OCI-LY1 (cell line): Measurements from ENCODE around the gene GNA12.
"Not testable (repeated sequence)": the region's sequence is repeated elsewhere in the genome, so short reads cannot be mapped to it uniquely, and the experiment has no call there.

Experiments
- H2AFZ ChIP-seq: fragments of 200-600 bp; sonication (generic), shearing (Covaris generic); 2 replicates; pipeline ENCODE4 v1.6.0; 2014; ENCODE audit warnings: antibody characterized with exemption, mild to moderate bottlenecking, low read length
- H3F3A ChIP-seq: fragments of 200-600 bp; sonication (generic), shearing (Covaris generic); 2 replicates; pipeline ENCODE4 v1.6.0; 2014; ENCODE audit warnings: mild to moderate bottlenecking, antibody characterized with exemption, low read length, moderate library complexity; ENCODE audit not compliant: insufficient read depth
- H3K27ac ChIP-seq: fragments of 200-600 bp; sonication (generic); 2 replicates; pipeline ENCODE4 v1.5.1; 2014; ENCODE audit warnings: low read length, mixed run types, mild to moderate bottlenecking, low read depth; ENCODE audit not compliant: poor library complexity, severe bottlenecking
- H3K27me3 ChIP-seq: fragments of 200-600 bp; sonication (generic); 2 replicates; pipeline ENCODE4 v1.6.0; 2014; ENCODE audit warnings: antibody characterized with exemption, mild to moderate bottlenecking, low read length, moderate library complexity; ENCODE audit not compliant: insufficient read depth
- H3K36me3 ChIP-seq: fragments of 200-600 bp; sonication (generic); 2 replicates; pipeline ENCODE4 v1.6.1; 2014; ENCODE audit warnings: mild to moderate bottlenecking, antibody characterized with exemption, low read length, moderate library complexity, mixed read lengths; ENCODE audit not compliant: insufficient read depth
- H3K4me1 ChIP-seq: fragments of 200-600 bp; sonication (generic); 2 replicates; pipeline ENCODE4 v1.5.1; 2014; ENCODE audit warnings: mild to moderate bottlenecking, low read length, moderate library complexity; ENCODE audit not compliant: insufficient read depth, severe bottlenecking
- H3K4me2 ChIP-seq: fragments of 200-600 bp; sonication (generic), shearing (Covaris generic); 2 replicates; pipeline ENCODE4 v1.6.1; 2014; ENCODE audit warnings: low read length
- H3K4me3 ChIP-seq: fragments of 200-600 bp; sonication (generic); 2 replicates; pipeline ENCODE4 v1.5.1; 2014; ENCODE audit warnings: low read length, low read depth, mild to moderate bottlenecking, mixed read lengths; ENCODE audit not compliant: poor library complexity, severe bottlenecking
- H3K79me2 ChIP-seq: fragments of 200-600 bp; shearing (Covaris generic); 2 replicates; pipeline ENCODE4 v1.6.1; 2016; ENCODE audit warnings: mixed run types, low read length, mixed read lengths; ENCODE audit not compliant: insufficient read depth
- H3K9ac ChIP-seq: fragments of 200-600 bp; sonication (generic), shearing (Covaris generic); 2 replicates; pipeline ENCODE4 v1.6.1; 2014; ENCODE audit warnings: mild to moderate bottlenecking, low read length, mixed read lengths
- H3K9me2 ChIP-seq: fragments of 200-600 bp; sonication (generic), shearing (Covaris generic); 2 replicates; pipeline ENCODE4 v1.6.1; 2014; ENCODE audit warnings: low read depth, mild to moderate bottlenecking, low read length, mixed read lengths
- H3K9me3 ChIP-seq: fragments of 200-600 bp; shearing (Covaris generic); 2 replicates; pipeline ENCODE4 v1.6.1; 2014; ENCODE audit warnings: low read length, mixed read lengths
- H4K20me1 ChIP-seq: fragments of 200-600 bp; sonication (generic), shearing (Covaris generic); 2 replicates; pipeline ENCODE4 v1.6.0; 2016; ENCODE audit warnings: mild to moderate bottlenecking, low read length; ENCODE audit not compliant: insufficient read depth
- CTCF ChIP-seq: fragments of 200-600 bp; sonication (generic), shearing (Covaris generic); IDR thresholded peaks from 2 replicates; pipeline ENCODE4 v1.5.1; 2017; ENCODE audit warnings: mild to moderate bottlenecking, antibody characterized with exemption, low read length, moderate library complexity, mixed read lengths
- EZH2 ChIP-seq: fragments of 200-600 bp; sonication (generic), shearing (Covaris generic); IDR thresholded peaks from 2 replicates; pipeline ENCODE4 v1.8.0; 2017; ENCODE audit warnings: borderline replicate concordance, mixed run types, mild to moderate bottlenecking, antibody characterized with exemption, low read length, moderate library complexity, mixed read lengths

Gene GNA12

DNA sequence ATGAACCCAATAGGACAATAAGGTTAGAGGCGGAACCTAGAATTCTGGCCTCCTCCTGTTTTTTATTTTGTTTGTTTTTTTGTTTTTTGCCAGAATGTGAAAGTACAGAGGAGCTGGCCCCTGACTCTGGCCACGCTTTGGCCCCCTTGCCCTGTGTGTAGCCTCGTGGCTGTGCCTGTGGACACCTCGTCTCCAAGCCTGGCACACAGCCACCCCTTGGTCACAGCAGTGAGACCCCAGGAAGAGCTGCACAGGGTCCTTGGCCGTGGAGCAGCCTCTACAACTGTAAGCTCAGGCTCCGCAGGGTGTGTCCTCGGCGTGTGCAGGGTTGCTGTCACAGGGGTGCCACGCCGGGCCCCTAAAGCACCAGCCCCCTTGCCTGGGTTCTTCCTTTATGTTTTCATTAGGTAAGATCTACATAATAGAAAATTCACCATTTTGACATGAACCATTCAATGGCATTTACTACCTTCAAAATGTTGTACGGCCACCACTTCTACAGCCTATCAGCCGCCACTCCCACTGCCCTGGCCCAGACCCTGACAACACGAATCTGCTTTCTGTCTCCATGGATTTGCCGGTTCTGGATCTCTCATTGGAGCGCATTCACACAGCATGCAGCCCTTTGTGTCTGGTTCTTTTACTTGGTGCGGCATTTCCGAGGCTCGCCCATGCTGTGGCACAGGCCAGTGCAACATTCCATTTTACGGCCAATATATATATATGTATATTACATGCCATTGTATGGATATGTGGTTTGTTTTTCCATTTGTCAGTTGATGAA is 105.2 kb downstream of the GNA12 start:
- Histone ChIP-seq H3K27me3 (no peaks in the 10 kb centered on the region; the same call in 1 of the 2 replicates), H4K20me1 (no peaks in the 10 kb centered on the region), H3K9me2 (no peaks in the 10 kb centered on the region), H3K9me3 (no peaks in the 10 kb centered on the region), H3K4me2 (no peak overlapping the region), H3K4me3 (no peak overlapping the region), H3K9ac (no peak overlapping the region), H3K27ac (no peak overlapping the region), H3K36me3 (no peaks in the 10 kb centered on the region; the same call in 1 of the 2 replicates), H3K4me1 (no peaks in the 10 kb centered on the region), H3K79me2 (no peaks in the 10 kb centered on the region), H3F3A (no peaks in the 10 kb centered on the region), H2AFZ (no peak overlapping the region)
- TF ChIP-seq CTCF (no peak), EZH2 (no peak)

GRCh38 chr7:2737771-2738540 is 106.2 kb downstream of the GNA12 start:
- H3K9ac ChIP-seq = no peak overlapping the region
- no peak overlapping the region for H3K27ac ChIP-seq
- no peaks in the 10 kb centered on the region for H3K79me2 ChIP-seq
- no peaks in the 10 kb centered on the region for H3K9me3 ChIP-seq
- H3K9me2 ChIP-seq = no peaks in the 10 kb centered on the region
- no peak overlapping the region for H3K4me3 ChIP-seq
- no peaks in the 10 kb centered on the region; the same call in 1 of the 2 replicates for H3K36me3 ChIP-seq
- no peak overlapping the region for H3K4me2 ChIP-seq
- no peaks in the 10 kb centered on the region for H4K20me1 ChIP-seq
- no peaks in the 10 kb centered on the region for H3F3A ChIP-seq
- no peaks in the 10 kb centered on the region; the same call in 1 of the 2 replicates for H3K27me3 ChIP-seq
- H3K4me1 ChIP-seq = no peaks in the 10 kb centered on the region
- H2AFZ ChIP-seq = no peak overlapping the region
- TF ChIP-seq EZH2 = no peak
- TF ChIP-seq CTCF = no peak

DNA sequence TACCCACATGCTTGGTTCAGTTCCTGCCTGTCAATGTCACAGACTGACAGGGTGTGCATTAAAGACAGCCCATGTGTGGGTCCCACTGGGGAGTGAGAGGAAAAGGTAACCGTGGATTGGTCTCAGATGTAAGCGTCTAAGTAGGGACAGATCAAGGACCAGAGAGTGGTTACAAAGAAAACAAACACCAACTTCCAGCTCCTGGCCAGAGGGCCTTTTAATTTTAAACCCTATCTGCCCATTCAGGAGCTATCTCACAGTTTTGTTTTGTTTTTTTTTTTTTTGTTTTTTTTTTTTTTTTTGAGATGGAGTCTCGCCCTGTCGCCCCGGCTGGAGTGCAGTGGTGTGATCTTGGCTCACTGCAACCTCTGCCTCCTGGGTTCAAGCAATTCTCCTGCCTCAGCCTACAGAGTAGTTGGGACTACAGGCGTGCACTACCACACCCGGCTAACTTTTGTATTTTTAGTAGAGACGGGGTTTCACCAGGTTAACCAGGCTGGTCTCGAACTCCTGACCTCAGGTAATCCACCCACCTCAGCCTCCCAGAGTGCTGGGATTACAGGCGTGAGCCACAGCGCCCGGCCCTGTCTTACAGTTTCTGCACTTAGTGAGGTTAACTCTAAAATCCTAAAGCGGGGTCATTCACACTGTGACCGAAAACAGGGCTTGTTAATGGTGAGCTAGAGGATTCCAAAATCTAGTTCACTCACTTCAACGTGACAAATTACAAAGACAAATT is 106.9 kb downstream of the GNA12 start:
- not testable (repeated sequence) for H3K4me2 ChIP-seq, H2AFZ ChIP-seq, H3F3A ChIP-seq, H3K79me2 ChIP-seq, H3K27me3 ChIP-seq, H3K9me3 ChIP-seq, H3K4me3 ChIP-seq, H3K9me2 ChIP-seq, H3K36me3 ChIP-seq, H3K4me1 ChIP-seq, H3K9ac ChIP-seq, H3K27ac ChIP-seq, H4K20me1 ChIP-seq
